NCI-H748 treated with DMSO at 0.1 percent for 48 hours (cell line): ENCODE measurements around the gene KIAA0586.

Experiments
- DNase-seq: peaks from one replicate; lab custom pipeline; 2025; lab: John Stamatoyannopoulos, UW

The KIAA0586 gene

GRCh38 chr14:58598028-58598803 lies 170.7 kb downstream of the KIAA0586 start:
- DNase-seq, result no peak

- DNase-seq, result no peak
Observed at GRCh38 chr14:58598804-58599525, 171.4 kb downstream of the KIAA0586 start.

GRCh38 chr14:58599707-58600106 lies 172.2 kb downstream of the KIAA0586 start:
- DNase-seq, result no peak
